Measurements from ENCODE around the gene KRTAP4-16.
"Not testable (repeated sequence)": the region's sequence is repeated elsewhere in the genome, so short reads cannot be mapped to it uniquely, and the experiment has no call there.

The KRTAP4-16 gene

DNA sequence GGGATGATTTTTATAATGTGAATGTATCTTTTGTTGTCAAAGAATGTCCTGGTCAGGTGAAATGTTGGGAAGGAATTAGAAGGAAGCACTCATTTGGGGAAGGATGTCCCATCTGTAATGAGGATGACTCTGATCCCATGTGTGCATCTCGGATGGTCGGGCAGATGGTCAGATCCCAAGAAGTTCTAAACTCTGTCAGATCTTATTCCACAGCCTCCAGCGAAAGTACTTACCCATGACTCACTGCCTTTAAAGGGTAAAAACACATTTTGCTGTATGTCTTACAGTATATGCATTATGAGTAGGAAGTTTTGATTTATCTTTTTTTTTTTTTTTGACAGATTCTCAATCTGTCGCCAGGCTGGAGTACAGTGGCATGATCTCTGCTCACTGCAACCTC, 16.7 kb upstream of the KRTAP4-16 start:
- no peak for FAIRE-seq

DNA sequence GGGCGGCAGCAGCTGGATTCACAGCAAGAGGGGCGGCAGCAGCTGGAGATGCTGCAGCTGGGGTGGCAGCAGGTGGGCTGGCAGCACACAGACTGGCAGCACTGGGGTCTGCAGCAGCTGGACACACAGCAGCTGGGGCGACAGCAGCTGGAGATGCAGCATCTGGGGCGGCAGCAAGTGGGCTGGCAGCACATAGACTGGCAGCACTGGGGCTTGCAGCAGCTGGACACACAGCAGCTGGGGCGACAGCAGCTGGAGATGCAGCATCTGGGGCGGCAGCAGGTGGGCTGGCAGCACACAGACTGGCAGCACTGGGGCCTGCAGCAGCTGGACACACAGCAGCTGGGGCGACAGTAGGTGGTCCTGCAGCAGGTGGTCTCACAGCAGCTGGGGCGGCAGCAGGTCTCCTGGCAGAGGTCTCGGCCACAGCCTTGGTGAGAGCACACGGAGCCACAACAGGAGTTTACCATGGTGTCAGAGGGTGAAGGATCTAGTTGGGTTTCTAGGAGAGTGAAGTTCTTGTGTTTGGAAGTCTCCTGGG, 15.9 kb upstream of the KRTAP4-16 start, which contains the start of gene KRTAP4-11:
Gene KRTAP4-11, minus strand, starts transcription at position 528 of the 541 bp plus-strand sequence. Its CDS starts 58 bp downstream, at position 470.
- FAIRE-seq = not testable (repeated sequence)

DNA sequence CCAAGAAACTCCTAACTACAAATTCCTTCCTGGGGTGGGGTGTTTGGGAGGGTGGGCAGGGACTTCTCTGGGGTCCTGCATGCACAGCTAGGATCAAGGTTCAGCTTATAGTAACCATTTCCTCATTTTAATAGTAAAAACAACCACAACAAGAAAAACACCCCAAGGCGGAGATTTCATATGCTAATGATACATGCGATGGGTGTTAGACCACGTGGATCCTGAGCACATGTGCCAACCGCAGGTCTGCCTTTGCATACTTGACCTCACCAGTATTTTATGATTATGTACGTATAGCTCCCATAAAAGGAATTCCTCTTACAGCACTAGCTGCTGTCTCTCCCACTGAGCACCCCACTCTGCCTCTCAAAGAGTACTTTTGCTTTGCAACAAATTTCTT, 14.3 kb upstream of the KRTAP4-16 start:
- FAIRE-seq = no peak

DNA sequence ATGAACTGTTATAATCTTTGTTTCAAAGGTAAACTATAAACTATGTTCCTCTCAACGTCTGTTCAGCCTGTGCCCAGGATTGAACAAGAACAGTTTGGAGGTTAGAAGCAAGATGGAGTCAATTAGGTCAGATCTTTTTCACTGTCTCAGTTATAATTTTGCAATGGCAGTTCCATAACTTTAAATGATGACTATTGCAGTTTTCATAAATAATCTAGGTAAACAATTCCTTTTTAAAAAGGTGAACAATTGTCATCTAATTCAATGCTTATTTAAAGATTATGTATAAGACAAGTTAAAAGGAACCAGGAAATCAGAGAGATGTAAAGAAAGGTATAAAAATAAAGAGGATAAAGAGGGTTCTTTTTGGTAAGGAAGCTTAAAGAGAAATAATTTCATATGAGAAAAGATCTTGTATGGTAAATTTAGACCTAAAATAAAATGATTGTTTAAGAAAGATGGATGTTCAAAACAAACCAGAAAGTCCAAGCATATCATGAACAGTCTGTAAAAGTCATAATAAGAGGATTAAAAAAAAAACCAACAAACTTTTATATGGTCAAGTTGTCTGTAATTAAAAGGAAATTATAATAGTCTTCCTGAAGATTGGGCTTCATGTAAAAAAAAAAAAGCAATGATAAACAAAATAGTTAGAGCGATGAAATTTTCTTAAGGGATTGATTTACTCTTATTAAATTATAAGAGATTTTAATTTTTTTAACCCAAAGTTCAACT, 9.3 kb upstream of the KRTAP4-16 start:
- FAIRE-seq = peak; percentile 43

DNA sequence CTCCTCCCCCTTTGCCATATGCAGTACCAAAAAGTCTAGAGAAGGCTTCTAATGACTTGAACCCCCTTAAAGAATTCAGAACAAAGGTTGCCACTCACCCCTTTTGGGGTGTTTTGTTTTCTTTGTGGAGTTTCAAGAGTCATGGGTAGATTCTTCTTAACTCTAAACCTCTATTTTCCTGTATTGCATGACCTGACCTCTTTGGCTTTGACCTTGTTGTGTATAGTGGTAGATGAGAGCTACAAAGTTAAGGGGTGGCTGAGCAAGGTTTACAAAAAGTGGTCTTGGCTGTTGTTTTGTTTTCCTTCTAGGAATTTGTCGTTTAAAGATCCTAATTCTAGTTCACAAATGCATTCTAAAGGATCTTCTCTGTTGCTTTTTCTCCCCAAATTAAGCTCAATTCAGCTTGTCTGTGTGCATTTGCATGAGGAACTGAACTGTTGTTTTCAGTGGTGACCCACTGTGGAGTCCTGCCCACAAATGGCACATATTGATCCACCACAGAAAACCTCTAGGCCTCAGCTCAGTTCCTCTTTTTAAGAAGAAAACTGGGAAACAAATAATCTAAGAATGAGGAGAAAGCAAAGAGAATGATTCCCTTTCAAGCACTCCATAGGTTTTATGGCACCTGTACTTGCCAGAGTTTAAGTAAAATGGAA, 6.8 kb upstream of the KRTAP4-16 start:
- not testable (repeated sequence) for FAIRE-seq

DNA sequence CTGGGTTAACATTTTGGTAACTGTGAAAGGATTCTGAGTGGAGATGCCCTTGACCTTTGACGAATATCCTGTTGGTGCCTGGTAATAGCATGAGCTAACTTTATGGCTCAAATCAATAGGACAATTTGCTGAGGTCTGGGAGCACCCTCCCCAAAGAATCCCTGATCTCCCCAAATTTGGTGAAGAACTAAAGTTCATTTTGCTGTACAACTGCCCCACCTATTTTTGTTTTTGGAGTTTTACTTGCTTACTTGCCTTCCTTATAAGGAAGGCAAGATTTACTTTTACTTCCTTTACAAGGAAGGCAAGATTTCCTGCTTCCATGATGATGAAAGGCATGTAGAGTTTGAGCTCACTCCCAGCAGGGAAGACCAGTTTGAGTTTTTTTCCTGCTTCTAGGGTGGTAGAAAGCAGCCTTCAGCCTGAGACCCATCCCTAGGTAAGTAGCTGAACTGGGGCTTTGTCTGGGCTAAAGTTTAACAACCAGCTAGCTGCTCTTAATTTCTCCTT, 6.0 kb upstream of the KRTAP4-16 start:
- FAIRE-seq = no peak

DNA sequence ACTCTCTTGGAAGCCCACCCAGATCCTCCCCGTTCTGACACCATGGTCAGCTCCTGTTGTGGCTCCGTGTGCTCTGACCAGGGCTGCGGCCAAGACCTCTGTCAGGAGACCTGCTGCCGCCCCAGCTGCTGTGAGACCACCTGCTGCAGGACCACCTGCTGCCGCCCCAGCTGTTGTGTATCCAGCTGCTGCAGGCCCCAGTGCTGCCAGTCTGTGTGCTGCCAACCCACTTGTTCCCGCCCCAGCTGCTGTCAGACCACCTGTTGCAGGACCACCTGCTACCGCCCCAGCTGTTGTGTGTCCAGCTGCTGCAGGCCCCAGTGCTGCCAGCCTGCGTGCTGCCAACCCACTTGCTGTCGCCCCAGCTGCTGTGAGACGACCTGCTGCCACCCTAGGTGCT, 3.3 kb upstream of the KRTAP4-16 start, which contains the start of gene KRTAP4-9:
Gene KRTAP4-9, plus strand, starts transcription at position 43 of the 400 bp plus-strand sequence. Its CDS starts 0 bp downstream, at position 43.
- FAIRE-seq = not testable (repeated sequence)

DNA sequence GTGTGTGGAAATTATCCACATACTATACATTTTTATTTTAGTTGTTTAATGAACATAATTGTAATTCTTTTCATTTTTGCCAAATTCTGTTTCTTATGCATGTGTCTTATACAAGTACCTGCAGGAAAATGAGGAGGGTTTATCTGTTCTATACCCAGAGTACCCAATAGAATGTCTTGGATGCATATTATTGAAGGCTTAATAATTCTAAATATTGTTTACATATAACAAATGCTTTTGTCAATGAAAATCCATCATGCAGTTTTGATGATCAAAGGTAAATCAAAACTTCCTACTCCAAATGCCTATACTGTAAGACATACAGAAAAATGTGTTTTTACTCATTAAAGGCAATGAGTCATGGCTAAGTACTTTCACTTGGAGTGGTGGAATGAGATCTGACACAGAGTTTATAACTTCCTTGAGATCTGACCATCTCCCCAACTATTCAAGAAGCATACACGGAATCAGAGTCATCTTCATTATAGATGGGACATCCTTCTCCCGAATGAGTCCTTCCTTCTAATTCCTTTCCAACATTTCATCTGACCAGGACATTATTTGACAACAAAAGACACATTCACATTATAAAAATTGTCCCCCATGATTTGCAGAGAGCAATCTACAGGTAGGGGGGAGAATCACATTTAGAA, 2.5 kb upstream of the KRTAP4-16 start:
- FAIRE-seq = not testable (repeated sequence)

DNA sequence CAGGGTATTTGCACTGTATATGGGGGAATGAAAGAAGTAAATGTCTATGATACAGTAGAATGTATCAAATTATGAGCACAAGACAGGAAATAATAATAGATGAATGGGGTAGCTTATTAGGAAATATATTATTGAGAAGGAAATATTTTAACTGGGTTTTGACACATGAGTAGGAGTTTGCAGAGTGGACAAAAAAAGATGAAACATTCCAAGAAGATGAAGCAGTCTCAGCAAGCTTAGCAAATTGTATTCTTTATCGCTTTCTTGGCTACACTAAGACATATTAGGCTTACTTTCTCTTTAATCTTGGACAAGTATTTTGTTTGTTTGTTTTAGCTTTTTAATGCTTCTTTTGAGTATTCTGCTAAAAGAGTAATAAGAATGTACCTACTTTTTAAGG, 1.9 kb upstream of the KRTAP4-16 start:
- FAIRE-seq = no peak

DNA sequence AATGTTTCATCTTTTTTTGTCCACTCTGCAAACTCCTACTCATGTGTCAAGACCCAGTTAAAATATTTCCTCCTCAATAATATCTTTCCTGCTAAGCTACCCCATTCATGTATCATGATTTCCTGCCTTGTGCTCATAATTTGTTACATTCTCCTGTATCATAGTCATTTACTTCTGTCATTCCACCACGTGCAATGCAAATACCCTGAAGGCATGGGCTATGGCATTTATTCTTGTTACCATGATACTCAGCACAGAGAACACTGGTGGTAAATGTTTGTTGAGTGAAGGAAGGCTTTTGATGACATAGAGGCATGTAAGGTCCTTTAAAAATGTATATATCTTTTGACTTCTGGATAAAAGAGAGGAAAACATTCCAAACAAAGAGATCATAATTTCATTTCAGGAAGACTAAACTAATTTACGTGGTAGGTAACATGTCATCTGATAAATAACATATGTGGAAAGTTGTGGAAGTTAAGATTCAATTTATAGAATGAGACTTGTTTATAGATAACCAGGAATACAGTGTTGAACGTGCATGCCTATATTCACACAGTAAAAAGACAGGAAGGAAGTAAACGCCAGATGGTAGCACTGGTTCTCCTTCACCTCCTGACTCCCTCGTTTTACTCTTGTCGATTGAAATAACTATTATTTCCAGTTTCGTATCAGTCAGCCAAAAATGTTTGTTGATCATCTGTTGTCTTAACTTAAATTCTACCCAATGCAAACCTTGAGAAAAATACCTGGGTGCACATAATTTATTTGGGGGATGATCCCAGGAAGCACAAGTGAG, 2.1 kb downstream of the KRTAP4-16 start:
- not testable (repeated sequence) for FAIRE-seq

DNA sequence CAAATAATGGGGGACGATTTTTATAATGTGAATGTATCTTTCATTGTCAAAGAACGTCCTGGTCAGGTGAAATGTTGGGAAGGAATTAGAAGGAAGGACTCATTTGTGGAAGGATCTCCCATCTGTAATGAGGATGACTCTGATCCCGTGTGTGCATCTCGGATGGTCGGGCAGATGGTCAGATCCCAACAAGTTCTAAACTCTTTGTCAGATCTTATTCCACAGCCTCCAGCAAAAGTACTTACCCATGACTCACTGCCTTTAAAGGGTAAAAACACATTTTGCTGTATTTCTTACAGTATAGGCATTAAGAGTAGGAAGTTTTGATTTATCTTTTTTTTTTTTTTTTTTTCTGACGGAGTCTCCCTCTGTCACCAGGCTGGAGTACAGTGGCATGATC, 3.5 kb downstream of the KRTAP4-16 start:
- FAIRE-seq = no peak

DNA sequence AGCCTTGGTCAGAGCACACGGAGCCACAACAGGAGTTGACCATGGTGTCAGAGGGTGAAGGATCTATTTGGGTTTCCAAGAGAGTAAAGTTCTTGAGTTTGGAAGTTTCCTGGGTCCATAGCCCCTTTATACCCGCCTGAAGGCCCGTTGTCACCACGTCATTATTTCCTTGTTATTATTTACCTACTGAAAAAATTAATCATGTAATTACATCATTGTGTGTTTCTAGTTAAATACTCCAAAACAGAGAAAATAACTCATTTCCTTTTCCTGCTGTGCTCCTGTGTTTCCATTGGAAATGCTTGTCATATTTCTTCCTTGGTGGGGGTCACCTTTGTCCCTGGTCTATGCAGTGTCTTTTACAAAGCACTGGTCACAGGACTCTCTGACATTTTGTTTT, 4.0 kb downstream of the KRTAP4-16 start, which contains the start of gene KRTAP4-8:
Gene KRTAP4-8, minus strand, starts transcription at position 101 of the 400 bp plus-strand sequence. Its CDS starts 58 bp downstream, at position 43.
- no peak for FAIRE-seq

DNA sequence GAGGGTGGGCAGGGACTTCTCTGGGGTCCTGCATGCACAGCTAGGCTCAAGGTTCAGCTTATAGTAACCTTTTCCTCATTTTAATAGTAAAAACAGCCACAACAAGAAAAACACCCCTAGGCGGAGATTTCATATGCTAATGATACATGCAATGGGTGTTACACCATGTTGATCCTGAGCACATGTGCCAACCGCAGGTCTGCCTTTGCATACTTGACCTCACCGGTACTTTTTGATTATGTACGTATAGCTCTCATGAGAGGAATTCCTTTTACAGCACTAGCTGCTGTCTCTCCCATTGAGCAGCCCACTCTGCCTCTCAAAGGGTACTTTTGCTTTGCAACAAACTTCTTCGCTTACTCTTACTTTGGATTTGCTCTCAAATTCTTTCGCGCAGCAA, 6.0 kb downstream of the KRTAP4-16 start:
- FAIRE-seq = no peak

DNA sequence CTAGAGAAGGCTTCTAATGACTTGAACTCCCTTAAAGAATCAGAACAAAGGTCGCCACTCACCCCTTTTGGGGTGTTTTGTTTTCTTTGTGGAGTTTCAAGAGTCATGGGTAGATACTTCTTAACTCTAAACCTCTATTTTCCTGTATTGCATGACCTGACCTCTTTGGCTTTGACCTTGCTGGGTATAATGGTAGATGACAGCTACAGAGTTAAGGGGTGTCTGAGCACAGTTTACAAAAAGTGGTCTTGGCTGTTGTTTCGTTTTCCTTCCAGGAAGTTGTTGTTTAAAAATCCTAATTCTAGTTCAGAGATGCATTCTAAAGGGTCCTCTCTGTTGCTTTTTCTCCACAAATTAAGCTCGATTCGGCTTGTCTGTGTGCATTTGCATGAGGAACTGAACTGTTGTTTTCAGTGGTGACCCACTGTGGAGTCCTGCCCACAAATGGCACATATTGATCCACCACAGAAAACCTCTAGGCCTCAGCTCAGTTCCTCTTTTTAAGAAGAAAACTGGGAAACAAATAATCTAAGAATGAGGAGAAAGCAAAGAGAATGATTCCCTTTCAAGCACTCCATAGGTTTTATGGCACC, 13.2 kb downstream of the KRTAP4-16 start:
- not testable (repeated sequence) for FAIRE-seq

DNA sequence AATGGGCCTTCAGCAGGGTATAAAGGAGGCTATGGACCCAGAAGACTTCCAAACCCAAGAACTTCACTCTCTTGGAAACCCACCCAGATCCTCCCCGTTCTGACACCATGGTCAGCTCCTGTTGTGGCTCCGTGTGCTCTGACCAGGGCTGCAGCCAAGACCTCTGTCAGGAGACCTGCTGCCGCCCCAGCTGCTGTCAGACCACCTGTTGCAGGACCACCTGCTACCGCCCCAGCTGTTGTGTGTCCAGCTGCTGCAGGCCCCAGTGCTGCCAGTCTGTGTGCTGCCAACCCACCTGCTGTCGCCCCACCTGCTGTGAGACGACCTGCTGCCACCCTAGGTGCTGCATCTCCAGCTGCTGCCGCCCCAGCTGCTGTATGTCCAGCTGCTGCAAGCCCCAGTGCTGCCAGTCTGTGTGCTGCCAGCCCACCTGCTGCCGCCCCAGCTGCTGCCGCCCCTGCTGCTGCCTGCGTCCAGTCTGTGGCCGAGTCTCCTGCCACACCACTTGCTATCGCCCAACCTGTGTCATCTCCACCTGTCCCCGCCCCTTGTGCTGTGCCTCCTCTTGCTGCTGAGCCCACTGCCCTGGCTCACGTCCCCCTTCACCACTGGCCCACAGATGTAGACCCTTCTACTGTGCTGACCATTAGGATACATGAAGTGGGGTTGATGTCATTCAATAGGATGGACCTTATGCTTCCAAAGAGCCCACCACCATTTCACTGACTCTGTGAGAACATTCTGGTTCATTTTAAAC, 17.7 kb downstream of the KRTAP4-16 start, which contains the start of gene KRTAP4-7:
Gene KRTAP4-7, plus strand, starts transcription at position 51 of the 757 bp plus-strand sequence. Its CDS starts 57 bp downstream, at position 108.
- not testable (repeated sequence) for FAIRE-seq

DNA sequence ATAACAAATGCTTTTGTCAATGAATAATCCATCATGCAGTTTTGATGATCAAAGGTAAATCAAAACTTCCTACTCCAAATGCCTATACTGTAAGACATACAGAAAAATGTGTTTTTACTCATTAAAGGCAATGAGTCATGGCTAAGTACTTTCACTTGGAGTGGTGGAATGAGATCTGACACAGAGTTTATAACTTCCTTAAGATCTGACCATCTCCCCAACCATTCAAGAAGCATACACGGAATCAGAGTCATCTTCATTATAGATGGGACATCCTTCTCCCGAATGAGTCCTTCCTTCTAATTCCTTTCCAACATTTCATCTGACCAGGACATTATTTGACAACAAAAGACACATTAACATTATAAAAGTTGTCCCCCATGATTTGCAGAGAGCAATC, 18.6 kb downstream of the KRTAP4-16 start:
- not testable (repeated sequence) for FAIRE-seq

DNA sequence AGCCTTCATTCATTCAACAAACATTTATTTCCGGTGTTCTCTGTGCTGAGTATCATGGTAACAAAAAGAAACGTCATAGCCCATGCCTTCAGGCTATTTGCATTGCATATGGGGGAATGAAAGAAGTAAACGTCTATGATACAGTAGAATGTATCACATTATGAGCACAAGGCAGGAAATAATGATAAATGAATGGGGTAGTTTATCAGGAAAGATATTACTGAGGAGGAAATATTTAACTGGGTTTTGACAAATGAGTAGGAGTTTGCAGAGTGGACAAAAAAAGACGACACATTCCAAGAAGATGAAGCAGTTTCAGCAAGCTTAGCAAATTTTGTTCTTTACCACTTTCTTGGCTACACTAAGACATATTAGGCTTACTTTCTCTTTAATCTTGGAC, 19.4 kb downstream of the KRTAP4-16 start:
- no peak for FAIRE-seq

DNA sequence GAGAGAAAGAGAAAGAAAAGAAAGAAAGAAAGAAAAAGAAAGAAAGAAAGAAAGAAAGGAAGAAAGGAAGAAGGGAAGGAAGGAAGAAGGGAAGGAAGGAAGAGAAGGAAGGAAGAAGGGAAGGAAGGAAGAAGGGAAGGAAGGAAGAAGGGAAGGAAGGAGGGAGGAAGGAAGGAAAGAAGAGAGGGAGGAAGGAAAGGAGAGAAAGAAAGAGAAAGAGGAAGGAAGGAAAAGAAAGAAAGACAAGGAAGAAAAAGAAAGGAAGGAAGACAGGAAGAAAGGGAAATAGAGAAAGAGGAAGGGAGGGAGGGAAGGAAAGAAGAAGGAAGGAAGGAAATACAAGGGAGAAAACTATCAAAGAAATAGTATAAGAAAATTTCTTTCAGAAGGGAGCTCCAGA, 25.2 kb downstream of the KRTAP4-16 start:
- no peak for FAIRE-seq

DNA sequence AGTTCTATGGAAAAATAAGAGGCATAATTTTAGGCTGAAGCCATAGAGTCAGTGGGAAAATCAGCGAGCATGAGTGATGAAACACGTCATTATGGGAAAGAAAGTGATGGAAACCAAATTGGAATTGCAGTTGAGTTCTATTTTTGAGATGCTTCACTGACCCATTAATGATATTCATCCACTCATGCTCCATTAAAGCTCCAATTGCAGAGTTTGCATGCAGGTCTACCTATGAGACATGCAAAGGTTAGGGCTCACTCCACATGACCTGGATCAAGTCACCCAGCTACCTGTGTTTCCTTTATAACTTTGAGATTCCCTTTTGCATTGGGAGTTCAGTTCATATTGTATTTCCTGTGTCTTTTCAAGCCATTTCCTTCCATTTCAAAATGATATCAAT, 28.3 kb downstream of the KRTAP4-16 start:
- no peak for FAIRE-seq

DNA sequence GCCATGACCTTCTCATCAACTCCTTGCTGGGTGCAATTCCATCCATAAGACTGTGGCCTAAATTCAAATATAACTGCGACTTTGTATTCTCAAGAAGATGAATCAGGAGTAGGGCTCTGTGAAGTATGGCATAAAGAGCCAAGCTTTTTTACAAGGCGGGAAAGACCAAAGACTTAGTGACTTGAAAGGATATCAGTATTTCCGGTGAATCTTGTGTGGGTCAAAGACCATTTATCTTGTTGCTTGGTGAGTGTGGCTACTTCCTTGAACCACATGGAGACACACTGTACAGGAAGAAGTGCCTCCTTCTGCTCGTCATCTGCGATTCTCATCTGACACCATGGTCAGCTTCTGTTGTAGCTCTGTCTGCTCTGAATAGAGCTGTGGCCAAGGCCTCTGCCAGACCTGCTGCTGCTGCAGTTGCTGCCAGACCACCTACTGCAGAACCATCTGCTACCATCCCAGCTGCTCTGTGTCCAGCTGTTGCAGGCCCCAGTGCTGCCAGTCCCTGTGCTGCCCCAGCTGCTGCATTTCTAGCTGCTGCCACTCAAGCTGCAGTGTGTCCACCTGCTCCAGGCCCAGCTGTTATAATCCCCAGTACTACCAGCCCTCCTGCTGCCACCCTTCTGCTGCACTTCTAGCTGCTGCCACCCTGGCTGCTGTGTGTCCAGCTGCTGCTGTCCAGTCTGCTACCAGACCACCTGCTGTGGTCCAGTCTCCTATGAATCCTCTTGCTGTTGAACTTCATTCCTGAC, 30.2 kb downstream of the KRTAP4-16 start:
- FAIRE-seq = no peak

Measured in islet of Langerhans (tissue), 1 donor.